NCI-H2171 (cell line): ENCODE results near the gene JAG2.

ENCODE experiments used
- DNase-seq: peaks from one replicate; lab custom pipeline; 2025; lab: John Stamatoyannopoulos, UW

The JAG2 gene

GRCh38 chr14:105151084-105151837 is 17.3 kb downstream of the JAG2 start:
- no peak for DNase-seq

GRCh38 chr14:105150368-105151083 is 18.1 kb downstream of the JAG2 start:
- DNase-seq = no peak

- DNase-seq = no peak
These were observed 18.6 kb downstream of the JAG2 start for GRCh38 chr14:105150026-105150367.

GRCh38 chr14:105149146-105149781 is 19.3 kb downstream of the JAG2 start:
- no peak for DNase-seq

- no peak for DNase-seq
These were observed 19.9 kb downstream of the JAG2 start for GRCh38 chr14:105148604-105149145.

DNA sequence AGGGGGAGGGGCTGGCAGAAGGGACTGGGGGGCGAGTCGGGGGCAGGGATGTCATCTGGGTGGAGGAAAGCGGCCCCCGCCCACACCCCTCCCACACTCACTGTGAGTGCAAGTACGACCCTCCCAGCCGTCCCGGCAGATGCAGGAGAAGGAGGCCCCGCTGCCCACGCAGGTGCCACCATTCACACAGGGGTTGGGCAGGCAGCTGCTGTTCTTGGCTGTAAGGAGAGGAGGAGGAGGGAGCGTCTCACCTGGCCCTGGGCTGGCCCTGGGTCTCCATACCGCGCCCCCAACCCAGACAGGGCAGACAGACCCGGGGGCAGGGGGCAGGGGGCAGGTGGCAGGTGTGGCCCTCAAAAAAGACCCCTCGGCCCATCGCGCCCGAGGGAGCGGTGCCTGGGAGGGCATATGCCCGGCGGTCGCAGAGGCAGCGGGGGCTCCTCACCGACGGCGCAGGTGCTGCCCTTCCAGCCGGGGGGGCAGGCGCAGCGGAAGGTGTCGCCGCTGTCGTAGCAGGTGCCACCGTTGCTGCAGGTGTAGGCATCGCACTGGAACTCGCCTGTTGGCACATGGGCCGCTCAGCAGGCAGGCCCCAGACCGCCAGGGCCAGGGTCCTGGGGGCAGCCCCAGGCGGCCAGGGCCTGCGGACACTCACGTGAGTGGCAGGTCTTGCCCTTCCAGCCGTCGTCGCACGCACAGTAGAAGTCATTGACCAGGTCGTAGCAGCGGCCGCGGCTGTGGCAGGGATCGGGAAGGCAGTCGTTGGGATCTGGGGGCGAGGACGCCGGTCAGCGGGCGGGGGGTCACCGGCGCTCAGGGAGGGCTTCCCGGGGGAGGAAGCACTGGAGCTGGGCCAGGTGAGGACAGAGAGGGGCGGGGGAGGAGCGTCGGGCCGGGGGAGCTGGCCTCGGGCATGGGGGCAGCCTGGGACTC is 20.6 kb downstream of the JAG2 start:
- DNase-seq = no peak

DNA sequence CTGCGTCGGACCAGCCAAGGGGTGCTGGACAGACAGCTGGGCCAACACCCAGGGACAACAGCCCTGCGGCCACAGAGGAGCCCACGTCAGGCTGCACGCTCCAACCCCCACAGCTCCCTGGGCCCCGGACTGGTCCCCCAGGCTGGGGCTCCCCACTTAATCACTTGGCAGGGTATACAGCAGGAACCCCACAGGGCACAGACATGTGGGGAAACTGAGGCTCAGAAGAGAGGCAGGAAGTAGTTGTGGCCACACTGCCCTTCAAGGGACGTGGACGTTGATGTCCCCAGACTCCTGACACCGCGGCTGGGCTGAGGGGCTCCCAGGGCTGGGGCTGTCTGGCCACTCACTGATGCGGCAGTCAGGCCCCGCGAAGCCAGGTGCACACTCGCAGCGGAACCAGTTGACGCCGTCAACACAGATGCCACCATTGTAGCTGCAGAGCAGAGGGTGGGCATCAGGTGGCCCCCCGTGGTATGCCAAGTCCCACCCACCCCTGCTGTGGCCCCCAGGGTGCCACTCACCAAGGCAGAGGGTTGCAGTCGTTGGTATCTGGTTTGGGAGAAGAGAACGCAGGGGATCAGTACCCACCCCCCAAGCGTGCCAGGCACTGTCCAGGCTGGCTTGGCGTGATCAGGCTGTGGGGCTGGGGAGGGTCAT is 21.5 kb downstream of the JAG2 start:
- no peak for DNase-seq

DNA sequence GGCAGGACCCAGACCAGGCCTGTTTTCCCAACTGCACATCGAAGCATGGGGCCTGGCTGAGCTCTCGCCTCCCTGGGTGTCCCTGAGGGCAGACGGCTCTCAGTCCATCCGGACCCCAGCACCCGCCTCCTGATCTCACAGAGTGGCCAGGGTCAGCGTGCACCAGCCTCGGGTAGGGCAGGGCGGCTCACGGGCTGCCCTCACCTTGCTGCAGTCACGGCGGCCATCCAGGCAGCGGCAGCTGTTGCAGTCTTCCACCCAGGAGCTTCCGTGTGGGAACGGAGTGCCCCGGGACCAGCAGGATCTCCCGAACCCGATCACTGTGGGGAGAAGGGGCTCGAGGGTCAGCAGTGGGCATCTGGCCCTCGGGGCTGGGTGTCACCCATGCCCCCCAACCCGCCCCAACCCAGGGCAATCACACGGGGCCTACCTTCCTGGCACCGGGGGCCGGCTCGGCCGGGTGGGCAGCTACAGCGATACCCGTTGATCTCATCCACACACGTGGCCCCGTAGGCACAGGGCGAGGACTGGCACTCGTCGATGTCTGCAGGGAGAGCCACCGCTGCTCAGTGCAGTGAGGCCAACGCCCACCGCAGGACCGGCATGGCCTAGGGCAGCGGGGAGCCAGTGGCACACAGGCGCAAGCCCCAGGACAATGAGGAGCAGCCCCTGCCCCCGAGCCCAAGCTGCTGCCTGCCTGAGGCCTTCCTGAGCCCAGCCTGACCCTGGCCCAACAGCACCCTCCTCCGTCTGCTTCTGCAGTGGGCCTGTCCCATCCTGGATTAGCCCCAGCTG is 22.2 kb downstream of the JAG2 start:
- no peak for DNase-seq

- no peak for DNase-seq
These were observed 23.0 kb downstream of the JAG2 start for GRCh38 chr14:105145381-105146180.

- no peak for DNase-seq
These were observed 23.8 kb downstream of the JAG2 start for GRCh38 chr14:105144666-105145380.

DNA sequence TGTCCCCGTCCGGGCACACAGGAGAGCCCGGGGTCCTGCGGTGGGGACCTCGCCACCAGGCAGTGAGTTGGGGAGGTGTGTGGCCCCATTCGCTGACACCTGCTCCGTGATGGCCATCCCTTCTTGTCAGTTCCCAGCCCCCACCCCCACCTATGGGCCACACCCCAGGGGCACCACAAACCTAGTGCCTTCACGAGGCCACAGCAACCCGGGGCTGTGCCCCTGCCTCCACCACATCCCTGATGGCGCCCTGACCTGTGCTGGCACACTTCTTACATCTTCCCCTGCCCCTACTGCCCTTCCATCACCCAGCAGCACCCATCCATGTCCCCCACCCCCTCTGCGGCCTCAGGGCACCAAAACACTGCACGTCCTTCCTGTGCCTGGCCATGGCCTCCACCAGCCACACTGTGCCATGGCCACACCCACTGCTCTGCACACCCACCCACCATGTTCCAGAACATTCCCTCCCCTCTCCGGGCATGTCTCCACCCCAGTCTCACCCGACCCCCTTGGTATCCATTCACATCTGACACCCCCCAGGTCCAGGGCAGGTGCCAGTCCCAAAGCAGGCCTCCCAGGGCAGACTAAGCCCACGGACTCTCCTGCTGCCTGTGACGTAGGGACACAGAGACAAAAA is 24.4 kb downstream of the JAG2 start:
- DNase-seq = no peak

- DNase-seq = no peak
These were observed 25.0 kb downstream of the JAG2 start for GRCh38 chr14:105143451-105144025.

GRCh38 chr14:105142651-105143450 is 25.7 kb downstream of the JAG2 start:
- no peak for DNase-seq

- no peak for DNase-seq
These were observed 26.9 kb downstream of the JAG2 start for GRCh38 chr14:105141486-105142281.

- DNase-seq = no peak
These were observed 27.6 kb downstream of the JAG2 start for GRCh38 chr14:105141026-105141425.

DNA sequence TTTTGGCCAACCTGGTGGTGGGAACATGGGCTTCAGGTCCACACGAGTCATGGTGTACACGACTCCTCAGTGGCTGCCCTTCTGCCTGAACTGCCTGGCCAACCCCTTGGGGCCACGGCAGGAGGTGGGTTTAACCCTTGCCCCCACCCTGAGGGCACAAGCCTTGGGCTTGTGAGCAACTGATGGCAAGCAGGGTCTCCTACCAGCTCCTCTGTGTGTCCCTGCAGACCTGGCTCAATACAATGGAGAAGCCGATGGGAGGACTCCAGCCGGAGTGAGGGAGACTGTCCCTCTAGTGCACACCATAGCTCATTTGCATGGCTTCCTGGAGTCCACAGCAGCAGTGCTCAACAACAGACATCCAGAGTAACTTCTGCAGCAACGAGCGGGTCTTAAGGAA is 28.0 kb downstream of the JAG2 start:
- DNase-seq = no peak
